Middle frontal gyrus (tissue), 1 donor: ENCODE measurements around the gene CACNA1H.

Experiments
- DNase-seq: peaks from one replicate; pipeline ENCODE4 v3.0.0-alpha.2; 2015; ENCODE audit warnings: low spot score; ENCODE audit errors: extremely low spot score

CACNA1H gene

DNA sequence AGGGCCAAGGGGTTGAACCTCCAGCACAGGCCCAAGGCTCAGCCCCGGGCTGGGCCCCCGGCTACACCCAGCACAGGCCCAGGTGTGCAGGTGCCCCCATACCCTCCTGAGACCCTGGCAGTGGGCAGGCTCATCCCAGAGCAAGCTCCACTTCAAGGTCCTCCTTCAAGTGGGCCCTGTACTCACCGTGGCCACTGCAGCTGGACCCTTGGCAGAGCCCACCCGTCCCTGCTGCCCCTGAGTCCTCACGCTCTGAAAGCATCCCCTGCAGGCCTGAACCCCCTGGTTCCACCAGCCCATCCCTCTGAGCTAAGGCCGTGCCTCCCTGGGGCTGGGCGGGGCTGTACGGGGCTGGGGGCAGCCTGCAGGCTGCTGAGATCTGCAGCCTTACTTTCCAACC, 11.2 kb upstream of the CACNA1H start:
- DNase-seq = no peak

DNA sequence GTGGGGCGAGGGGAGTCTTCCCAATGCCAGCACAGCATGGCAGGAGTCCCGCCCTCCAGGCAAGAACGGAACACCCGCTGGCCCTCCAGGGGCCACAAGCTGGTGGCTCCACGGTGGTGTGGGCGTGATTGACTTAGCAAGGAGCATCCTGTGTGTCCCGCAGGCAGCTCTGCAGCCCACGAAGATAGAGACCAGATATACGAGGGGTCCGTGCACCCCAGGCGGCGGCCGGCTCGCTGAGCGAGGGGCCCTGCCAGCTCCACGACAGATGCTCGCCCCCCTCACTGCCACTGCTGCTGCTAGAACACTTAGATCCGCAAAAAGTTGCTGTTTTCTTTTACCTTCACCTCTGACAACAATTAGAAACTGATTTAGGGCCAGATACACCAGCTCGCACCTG, 10.0 kb upstream of the CACNA1H start:
- DNase-seq = no peak

DNA sequence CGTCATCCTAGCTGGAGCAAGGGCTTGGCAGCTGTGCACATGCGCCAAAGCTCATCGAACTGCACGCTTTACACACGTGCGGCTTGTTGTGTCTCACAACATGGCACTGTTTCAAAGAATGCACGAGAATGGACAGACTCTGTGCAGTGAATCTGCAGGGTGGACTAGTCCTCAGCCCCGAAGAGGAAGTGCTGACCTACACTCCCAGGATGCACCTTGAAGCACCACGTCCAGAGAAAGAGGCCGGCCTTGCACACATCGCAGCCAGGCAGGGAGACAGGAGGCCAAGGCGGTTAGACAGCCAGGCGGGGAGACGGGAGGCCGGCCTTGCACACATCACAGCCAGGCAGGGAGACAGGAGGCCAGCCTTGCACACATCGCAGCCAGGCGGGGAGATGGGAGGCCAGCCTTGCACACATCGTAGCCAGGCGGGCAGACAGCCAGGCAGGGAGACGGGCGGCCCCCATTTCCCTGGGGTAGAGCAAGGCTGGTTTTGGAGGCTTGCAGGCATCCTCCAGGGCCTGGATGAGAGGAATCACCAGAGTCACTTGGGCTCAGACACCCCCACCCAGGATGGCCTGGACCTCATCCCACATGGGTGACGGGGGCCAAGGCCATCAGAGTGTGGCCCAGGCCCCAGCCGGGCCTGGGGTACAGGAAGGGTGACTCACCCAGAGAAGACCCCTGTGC, 9.0 kb upstream of the CACNA1H start:
- DNase-seq = no peak

DNA sequence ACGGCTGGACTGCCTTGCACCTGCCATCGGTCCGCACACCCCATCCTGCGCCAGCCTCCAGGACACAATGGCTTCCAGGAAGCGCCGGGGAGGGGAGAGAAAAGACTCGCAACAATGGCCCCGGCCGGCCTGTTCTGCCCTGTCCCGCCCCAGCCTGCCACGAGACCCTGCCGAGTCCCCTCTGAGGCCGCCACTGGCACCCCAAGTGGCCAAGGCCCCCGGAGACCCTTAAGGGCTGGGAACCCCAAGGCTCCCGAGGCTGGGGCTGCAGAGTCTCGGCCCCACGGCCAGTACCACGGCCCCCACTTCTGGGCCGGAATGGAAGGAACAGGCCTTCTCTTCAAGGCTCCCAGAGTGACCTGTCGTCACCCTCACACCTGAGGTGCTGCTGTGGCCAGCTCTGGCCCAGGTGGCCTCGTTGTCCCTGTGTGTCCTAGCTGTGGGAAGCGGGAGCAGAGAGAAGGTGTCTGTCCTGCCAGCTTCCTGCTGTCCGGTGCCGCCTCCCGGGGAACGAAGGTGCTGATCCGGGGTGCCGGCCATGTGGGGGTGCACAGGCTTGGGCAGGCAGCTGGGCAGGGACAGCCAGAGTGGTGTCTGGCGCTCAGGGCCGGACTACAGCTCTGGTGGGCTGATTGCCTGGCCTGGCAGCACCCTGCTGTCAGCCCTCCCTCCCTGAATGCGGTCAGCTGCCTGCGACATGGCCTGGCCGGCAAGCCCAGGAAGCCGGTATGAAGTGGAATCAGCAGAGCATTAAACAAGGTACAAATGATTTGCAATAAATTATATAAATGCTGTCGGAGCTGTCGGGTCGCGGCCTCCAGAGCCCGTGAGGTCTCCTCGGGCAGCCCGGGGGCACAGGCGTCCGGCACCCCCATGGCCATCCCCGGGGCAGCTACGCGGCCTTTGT, 8.2 kb upstream of the CACNA1H start:
- no peak for DNase-seq

DNA sequence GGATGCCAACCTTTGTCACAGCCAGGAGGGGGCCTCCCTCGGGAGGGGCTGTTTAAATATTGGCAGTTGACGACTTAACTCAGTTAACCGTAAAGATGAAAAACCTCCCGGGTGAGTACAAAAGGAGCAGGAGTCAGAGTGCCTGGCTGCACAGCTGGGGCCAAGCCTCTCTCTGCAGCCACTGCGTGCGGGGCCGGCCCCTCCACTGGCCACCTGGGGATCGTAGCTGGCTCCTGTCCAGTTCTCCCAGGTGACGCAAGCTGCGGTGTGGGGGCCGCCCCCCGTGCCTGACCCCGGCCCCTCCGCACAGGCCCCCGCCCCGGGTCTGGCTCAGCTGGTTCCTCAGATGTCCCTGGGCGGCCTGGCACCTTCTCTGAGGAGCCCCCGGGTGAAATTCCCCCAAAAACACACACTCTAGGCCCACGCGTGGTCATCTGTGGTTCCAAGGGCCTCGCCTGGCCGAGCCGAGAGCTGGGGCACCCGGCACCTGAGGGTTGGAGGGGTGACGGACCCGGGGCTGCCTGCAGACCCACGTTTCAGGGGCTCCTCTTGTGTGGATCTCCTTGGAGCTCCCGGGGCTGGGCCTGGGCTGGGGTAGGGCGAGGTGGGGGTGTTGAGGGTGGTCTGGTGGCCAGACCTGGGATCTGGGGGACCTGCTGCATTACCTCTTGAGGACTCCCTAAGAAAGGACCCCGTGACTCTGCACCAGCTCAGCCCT, 7.4 kb upstream of the CACNA1H start:
- no peak for DNase-seq

DNA sequence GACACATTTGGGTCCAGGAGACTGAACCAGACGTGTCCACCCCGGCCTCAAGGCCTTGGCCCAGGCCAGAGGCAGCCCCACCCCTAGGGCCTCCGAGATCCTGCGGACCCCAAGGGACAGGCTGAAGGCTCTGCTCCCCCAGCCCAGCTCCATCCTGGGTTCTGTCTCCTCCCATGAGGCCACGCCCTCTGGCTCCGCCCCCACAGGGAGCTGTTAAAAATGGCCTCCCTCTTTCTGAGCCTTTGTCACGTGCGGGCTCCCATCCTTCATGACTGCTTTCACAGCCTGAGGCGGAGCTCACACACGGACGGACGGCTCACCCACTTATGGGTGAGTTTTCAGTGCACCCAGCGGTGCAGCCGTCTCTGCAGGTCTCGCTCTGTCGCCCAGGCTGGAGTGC, 6.5 kb upstream of the CACNA1H start:
- no peak for DNase-seq

DNA sequence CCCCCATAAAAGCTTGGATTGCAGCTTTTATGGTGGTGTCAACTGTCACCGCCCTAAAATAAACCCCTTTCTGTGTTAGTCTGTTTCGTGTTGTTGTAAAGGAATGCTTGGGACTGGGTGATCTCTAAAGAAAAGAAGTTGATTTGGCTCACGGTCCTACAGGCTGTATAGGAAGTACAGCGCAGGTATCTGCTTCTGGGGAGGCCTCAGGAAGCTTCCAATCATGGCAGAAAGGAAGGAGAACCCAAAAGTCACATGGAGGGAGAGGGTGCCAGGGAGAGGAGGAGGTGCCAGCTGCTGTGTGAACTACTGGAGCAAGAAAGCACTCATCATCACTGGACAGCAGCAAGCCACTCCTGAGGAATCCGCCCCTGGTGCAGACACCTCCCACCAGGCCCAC, 5.9 kb upstream of the CACNA1H start:
- DNase-seq = no peak

DNA sequence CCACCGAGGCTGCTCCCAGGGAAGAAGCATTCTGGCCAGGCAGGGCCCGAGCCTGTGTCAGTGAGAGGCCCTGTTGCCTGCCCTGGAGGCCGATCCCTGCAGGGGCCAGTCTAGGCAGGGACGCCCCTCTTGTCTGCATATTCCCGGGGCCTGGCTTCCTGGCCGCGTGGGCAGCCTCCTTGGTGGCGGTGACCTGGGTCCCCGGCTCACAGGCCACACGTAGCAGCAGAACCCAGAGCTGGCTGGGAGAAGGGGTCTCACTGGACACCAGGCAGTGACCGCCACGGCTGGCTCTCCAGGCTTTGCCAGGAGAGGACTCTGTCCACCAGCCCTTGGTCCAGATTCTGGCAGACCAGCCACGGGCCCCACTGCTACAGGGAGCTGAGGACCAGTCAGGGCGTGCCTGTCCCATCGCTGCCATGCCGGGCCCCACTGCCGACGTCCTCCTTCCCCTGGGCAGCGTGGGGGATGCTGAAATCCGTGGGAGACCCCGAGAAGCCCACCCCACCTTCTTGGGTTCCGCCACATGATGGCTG, 3.7 kb upstream of the CACNA1H start:
- DNase-seq = no peak

DNA sequence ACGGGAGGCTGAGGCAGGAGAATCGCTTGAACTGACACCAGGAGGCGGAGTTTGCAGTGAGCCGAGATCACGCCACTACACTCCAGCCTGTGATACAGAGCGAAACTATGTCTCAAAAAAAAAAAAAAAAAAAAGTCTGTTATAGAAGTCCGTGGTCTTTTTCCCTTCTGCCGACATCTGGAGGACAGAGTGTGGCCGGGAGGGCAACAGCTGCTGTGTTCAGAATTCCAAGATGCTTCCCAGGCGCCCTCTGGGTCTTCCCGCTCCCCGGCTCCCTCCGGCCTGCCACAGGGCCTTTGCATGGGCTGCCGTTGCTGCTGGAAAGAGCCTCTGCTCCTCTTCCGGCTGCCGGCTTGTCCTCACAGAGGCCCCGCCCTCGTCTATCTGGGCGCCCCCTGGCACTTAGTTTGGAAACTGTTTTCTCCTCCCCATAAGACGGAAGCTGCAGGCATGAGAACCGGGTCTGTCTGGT, 2.4 kb upstream of the CACNA1H start:
- no peak for DNase-seq

DNA sequence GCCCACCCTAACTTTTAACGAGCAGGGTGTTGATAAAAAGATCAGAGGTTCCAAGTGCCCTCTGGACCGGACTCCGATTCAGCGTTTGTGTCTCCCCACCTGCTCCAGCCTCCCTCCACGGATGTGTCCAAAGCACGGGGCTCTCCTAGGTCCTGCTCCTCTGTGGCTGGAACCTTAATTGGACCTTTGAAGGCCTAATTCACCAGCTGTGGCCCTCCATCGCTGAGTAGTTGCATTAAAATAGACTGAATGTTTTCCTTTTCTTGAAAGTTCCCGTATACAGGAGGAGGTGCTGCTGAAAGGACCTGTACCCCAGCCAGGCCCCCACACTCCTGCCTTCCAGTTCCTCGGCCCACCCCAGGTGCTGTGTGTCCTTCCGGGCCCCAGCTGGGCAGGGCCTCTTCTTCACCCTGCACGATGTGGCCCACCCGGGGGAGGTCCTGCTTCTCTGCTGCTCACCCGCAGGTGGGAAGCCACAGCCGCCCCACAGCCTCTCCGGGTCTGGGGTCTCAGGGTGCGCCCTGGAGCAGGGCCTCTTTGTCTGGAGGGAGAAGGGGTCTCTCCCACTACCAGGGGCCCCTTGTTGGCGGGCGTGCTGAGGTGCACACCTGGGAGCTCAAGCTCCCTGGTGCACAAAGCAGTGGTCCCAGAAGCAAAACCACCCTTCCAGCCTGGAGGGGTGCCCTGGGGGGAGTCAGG, 1.3 kb upstream of the CACNA1H start:
- DNase-seq = no peak

DNA sequence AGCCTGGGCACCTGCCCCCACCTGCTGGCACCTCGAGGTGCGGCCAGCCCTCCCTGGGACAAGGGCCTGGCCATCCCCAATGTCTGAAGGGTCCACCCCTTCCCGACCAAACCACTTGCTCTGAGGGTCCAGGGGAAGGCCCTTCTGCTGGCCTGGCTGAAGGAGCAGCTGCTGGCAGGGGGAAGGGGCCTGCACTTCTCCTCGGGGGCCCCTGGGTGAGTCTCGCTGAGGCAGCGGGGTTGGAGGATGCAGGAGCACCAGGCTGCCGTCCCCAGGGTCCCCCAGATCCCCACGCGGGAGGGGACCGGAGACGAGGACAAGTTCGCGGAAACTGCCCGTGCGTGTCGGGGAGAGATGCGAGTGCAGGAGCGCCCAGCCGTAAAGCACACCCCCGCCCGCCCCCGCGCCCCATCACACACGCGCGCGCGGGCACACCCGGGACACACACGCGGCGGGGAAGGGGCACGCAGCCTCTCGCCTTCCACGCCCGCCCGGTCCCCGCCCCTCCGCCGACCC, 725 bp upstream of the CACNA1H start:
- DNase-seq = no peak

DNA sequence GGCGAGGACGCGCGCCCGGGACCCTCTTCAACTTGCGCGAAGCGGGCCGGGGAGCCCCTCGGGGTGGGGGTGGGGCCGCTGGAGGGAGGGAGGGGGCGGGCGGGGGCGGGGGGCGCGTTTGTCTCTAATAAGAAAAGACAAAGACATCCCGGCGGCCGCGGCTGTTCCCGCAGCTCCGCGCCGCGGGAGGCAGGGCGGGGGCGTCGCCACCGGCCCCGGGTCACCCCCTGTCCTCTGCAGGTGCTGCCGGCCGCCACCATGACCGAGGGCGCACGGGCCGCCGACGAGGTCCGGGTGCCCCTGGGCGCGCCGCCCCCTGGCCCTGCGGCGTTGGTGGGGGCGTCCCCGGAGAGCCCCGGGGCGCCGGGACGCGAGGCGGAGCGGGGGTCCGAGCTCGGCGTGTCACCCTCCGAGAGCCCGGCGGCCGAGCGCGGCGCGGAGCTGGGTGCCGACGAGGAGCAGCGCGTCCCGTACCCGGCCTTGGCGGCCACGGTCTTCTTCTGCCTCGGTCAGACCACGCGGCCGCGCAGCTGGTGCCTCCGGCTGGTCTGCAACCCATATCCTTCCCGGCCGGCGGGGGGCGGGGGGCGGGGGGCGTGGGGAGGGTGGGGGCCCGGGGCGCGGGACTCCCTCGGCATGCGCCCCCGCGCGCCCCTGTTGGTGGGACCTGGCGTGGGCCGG, 714 bp downstream of the CACNA1H start:
- no peak for DNase-seq

DNA sequence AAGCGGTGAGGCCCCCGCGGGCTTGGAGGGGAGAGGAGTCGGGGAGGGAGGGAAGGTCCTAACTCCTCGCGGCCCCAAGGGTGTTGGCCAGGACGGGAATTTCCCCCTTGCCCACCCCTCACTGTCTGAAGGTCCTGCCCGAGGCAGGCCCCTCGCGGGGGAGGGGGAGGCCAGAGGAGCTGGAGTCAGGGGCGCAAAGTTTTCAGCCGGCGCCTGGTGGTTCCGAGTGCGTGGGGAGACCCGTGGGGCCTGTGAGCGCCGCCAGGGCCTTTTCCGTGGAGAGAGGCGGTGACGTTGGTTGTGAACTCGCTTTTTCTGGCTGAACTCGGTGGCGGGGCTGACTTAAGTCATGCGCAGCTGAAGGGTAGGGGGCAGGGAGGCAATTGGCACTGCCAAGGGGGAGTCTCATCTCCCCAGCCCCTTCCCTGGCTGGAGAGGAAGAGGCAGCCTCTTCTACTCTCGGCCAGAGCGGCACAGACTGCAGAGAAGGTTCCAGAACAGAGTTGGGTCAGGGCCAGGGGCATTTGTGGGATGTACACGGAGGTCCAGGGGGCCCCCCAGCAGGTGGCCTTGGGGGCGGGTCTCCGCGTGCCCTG, 1.5 kb downstream of the CACNA1H start:
- no peak for DNase-seq

DNA sequence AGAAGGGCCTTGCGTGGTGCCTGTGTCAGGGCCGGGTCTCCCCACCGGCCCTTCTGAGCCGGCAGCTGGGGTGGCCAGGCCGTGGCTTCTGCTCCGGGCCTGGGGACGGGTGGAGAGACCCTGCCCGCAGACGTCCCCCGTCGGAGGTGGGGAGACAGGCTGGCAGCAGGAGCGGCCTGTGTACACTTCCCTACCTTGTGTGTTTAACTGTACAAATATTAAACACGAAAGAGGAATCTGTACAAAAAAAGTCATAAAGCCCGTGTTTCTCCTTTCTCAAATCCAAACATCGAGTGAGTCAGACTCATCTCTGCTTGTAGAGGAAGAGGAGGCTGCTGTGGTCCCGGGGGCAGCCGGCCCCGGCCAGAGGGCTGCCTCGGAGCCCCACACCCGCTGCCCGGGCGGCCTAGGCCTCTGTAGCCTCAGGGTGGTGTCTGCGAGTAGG, 2.0 kb downstream of the CACNA1H start:
- DNase-seq = no peak

DNA sequence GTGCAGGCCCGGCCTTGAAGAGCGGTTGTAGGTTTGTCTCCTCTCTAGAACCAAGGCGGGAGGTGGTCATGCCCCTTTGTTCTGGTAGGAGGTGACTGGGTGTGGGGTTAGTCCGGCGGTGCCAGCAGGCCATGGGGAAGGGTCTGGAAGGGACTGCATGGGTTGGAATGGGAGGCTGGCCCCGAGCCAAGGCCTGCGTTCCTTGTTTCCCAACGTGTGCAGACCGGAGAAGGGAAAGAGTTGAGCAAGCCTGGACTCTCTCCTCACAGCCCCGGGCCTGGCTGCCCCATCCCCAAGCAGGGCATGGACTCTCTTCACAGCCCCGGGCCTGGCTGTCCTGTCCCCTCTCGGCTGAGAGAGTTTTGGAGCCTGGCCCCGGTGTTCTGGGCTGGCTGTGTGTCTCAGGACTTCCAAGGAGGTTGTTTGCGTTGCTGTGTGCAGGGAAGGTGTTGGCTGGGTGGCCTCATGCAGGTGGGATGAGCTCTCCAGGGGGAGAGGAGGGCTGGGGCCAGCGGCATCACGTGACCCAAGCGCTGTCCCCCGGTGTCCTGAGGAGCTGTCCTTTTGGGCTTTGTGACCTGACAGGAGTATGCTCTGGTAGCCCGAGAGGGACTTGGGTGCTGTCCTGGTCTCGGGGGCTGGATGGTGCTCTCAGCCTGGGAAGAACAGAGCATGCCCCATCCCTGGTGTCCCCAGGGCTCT, 2.6 kb downstream of the CACNA1H start:
- no peak for DNase-seq

DNA sequence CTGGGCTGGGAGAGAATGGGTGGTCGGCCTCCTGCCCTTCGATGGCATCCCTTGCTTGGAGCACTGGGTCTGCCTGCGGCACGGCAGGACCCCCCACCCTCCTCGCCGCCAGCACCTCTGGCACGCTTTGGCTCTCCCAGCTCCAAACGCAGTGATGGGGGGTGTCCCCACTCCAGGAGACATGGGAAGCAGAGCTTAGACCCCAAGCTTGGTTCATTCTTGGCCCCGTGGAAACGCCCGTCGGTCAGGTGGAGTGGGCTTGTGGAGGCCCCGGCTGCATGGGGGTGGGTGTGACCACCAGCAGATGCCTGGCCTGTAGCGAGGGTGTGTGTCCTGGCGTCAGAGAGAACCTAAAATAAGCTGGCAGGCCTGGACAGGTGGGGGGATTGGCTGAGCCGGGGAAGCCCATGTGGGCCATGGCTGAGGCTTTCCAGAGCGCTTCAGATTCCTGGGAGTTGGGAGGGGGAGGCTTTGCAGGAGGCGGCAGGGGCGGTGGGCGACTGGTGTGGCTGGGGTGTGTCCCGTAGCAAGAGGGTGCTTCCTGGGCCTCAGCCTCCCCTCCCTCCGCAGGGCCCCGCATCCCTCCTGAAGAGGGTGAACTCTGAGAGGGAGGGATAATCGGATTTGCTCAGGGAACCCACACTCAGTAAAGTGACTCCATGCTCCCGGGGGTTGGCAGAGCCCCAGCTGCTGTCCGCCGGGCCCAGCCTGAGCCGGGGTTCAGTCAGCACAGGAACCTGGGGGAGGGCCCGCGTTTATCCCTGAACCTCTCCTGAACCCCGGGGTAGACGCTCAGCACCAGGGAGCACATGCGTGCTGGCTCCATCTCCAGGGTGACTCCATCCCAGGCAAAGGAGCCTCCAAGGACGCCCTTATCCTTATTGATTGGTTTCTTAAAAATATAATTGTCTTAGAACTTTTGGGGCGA, 3.4 kb downstream of the CACNA1H start:
- DNase-seq = no peak

DNA sequence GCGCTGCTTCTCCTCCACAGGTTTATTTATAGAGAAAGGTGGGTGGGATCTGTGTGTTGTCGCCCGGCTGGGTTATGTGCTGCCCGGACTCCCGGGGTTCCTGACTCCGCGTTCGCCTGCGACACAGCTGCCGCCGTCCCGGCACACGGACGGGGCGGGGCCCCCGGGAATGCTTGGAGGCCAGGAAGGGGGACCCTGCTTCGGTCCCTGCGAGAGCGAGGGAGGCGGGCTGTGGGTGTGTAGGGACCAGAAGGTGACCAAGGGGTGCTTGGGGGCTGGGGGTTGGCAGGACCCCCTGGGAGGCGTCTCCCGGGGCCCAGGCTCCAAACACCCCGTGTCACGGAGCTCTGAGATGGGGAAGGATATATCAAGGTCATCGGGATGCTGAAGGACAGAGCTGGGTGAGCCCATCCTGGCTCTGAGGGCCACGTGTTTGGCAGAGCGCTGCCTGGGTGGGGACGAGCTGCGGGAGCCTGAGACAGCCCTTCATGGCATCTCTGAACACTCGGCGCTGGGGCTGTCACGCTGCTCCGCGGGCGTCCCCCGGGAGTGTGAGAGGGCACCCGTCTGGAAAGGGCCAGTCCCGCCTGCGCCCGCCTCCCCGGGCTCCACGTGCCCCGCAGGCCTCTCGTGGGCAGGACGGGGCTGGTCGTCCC, 4.2 kb downstream of the CACNA1H start:
- no peak for DNase-seq
